Skeletal muscle satellite cell (primary cell): ENCODE results near the gene EVL.

Source experiments
- H3K27me3 ChIP-seq: 2 replicates; pipeline ENCODE4 v1.7.0; 2013; ENCODE audit warnings: low read length; ENCODE audit not compliant: control insufficient read depth, insufficient read depth
- H3K36me3 ChIP-seq: 2 replicates; pipeline ENCODE4 v1.7.0; 2013; ENCODE audit warnings: mild to moderate bottlenecking, control low read depth, low read length; ENCODE audit not compliant: insufficient read depth
- H3K4me1 ChIP-seq: 2 replicates; pipeline ENCODE4 v1.7.0; 2013; ENCODE audit warnings: low read length; ENCODE audit not compliant: control insufficient read depth, insufficient read depth
- H3K4me2 ChIP-seq: 2 replicates; pipeline ENCODE4 v1.7.0; 2013; ENCODE audit warnings: mild to moderate bottlenecking, low read length
- H3K4me3 ChIP-seq: 2 replicates; pipeline ENCODE4 v1.7.0; 2013; ENCODE audit warnings: low read length
- H3K9ac ChIP-seq: 2 replicates; pipeline ENCODE4 v1.7.0; 2013; ENCODE audit warnings: mild to moderate bottlenecking, low read depth, low read length, moderate library complexity
- H3K9me3 ChIP-seq: replicated peaks from 2 replicates; pipeline ENCODE4 v1.7.0; 2013; ENCODE audit warnings: mild to moderate bottlenecking, control low read depth, low read length

Gene EVL

DNA sequence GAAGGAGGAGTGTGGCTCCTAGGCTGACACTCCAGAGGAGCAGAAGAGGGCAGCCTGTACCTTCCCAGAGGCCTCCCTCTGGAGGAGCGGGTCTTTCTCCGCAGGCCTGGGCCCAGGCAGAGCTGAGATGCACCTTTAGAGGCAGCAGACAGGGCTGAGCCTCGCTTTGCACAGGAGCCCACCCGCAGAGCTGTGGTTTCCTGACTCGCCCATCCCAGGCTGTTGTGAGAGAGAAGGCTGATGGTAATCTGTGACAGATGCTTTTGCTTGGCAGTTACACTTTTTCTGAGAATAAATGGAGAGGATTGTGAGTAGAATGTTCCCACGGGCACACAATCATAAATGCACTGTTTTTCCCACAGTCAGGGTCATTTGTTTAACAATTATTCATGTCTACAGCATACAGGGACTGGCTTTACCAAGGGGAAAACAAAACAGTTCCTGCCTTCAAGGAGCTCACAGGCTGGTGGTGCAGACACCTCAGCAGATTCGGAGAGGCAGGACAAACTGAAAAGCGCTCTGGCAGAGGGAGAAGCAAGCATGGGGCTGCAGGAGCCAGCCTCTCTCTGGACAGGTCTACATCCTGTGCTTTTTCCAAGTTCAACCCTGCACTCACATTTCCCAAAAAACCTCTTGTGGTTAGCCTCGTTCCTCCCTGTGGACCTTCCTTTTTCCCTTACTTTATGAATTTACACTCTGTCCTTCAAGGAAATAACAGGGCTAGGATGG, 13.9 kb downstream of the EVL start:
- no peaks in the 10 kb centered on the region for H3K27me3 ChIP-seq
- no peaks in the 10 kb centered on the region for H3K9me3 ChIP-seq
- peaks cover 29% of the 10 kb centered on the region for H3K4me1 ChIP-seq
- H3K4me2 ChIP-seq: peak overlapping the region; percentile 3
- H3K9ac ChIP-seq: no peak overlapping the region
- H3K4me3 ChIP-seq: no peak overlapping the region
- H3K36me3 ChIP-seq: no peaks in the 10 kb centered on the region

GRCh38 chr14:100079726-100080005, 14.4 kb downstream of the EVL start:
- Histone ChIP-seq H3K36me3 (no peaks in the 10 kb centered on the region), H3K4me2 (peak overlapping the region; percentile 3), H3K9me3 (no peaks in the 10 kb centered on the region), H3K27me3 (no peaks in the 10 kb centered on the region), H3K9ac (no peak overlapping the region), H3K4me3 (no peak overlapping the region), H3K4me1 (peaks cover 29% of the 10 kb centered on the region)

DNA sequence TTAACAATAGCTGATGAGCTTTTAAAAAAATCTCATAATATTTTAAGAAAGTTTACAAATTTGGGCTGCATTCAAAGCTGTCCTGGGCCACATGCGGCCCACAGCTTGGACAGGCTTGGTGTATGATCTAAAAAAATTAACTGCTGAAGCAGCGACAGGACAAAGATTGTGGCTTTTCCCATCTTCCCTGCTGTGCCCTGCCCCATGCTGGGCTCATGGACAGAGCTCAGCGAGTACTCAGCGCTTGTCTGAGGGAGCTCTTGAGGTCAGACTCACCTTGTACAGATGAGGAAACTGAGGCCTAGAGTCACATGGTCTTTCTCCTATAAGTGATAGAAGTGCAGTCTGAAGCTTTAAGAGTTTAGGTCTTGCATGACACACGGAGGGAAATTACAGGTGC, 15.0 kb downstream of the EVL start:
- Histone ChIP-seq H3K4me2 (no peak overlapping the region), H3K27me3 (no peaks in the 10 kb centered on the region), H3K36me3 (no peaks in the 10 kb centered on the region), H3K9ac (no peak overlapping the region), H3K4me3 (no peak overlapping the region), H3K4me1 (peaks cover 29% of the 10 kb centered on the region), H3K9me3 (no peaks in the 10 kb centered on the region)

- Histone ChIP-seq H3K4me3 (no peak overlapping the region), H3K4me1 (peaks cover 15% of the 10 kb centered on the region), H3K9me3 (no peaks in the 10 kb centered on the region), H3K36me3 (no peaks in the 10 kb centered on the region), H3K4me2 (no peak overlapping the region), H3K9ac (no peak overlapping the region), H3K27me3 (no peaks in the 10 kb centered on the region)
These were observed 16.9 kb downstream of the EVL start for GRCh38 chr14:100081997-100082625.

- H3K4me3 ChIP-seq: no peak overlapping the region
- no peaks in the 10 kb centered on the region for H3K9me3 ChIP-seq
- H3K36me3 ChIP-seq: no peaks in the 10 kb centered on the region
- H3K4me2 ChIP-seq: no peak overlapping the region
- H3K9ac ChIP-seq: no peak overlapping the region
- H3K27me3 ChIP-seq: no peaks in the 10 kb centered on the region
- H3K4me1 ChIP-seq: peaks cover 13% of the 10 kb centered on the region
These were observed 17.5 kb downstream of the EVL start for GRCh38 chr14:100082723-100083122.

DNA sequence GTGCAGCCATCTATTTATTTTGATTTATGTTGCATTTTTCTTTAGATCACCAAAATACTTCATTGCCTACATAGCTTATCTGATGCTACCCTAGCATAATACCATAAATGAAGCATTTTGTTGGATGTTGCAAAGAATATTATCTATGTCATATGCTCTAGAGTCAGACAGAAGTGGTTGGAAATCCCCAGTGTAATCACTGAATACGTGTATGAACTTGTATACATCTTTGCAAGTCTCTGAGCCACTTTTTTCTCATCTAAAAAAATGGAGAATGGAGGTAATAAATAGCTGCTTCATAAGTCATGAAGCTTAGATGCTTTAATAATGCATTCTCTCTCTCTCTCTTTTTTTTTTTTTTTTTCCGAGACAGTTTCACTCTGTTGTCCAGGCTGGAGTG, 18.5 kb downstream of the EVL start:
- no peaks in the 10 kb centered on the region for H3K9me3 ChIP-seq
- no peaks in the 10 kb centered on the region for H3K36me3 ChIP-seq
- no peak overlapping the region for H3K4me3 ChIP-seq
- H3K9ac ChIP-seq: no peak overlapping the region
- no peaks in the 10 kb centered on the region for H3K27me3 ChIP-seq
- no peak overlapping the region for H3K4me2 ChIP-seq
- peaks cover 11% of the 10 kb centered on the region for H3K4me1 ChIP-seq

DNA sequence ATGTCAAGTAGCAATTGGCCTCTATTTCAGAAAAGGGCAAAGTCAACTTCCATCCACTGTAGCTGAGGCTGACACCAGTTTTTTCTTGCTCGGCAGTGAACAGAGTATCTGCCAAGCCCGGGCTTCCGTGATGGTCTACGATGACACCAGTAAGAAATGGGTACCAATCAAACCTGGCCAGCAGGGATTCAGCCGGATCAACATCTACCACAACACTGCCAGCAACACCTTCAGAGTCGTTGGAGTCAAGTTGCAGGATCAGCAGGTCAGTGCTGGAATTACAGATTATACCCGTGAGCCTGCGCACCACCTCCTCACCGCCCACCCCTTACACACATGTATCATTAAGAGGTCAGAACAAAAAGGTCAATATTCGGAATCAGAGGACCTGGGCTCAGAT, 19.4 kb downstream of the EVL start:
- no peak overlapping the region for H3K9ac ChIP-seq
- no peaks in the 10 kb centered on the region for H3K36me3 ChIP-seq

DNA sequence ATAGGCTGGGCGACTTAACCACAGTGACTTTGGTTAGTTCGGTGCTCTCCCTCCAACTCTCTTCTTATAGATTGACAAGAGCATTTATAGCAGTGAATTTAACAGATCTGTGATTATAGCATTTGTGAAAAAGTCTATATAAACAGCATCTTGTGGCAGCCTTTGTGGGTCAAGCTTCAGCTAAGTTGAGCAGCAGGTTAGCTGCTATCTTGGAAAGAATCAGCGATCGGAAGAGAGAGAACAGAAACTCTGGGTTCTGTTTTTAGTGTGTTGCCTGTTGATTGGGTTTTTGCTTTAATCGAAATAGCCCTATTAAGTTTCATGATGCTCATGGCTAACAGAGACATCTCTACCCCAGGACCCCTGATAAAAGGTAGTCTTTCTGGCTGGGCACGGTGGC, 20.2 kb downstream of the EVL start:
- Histone ChIP-seq H3K4me2 (no peak overlapping the region), H3K4me3 (no peak overlapping the region), H3K9me3 (no peaks in the 10 kb centered on the region), H3K27me3 (no peaks in the 10 kb centered on the region), H3K4me1 (no peaks in the 10 kb centered on the region), H3K36me3 (no peaks in the 10 kb centered on the region), H3K9ac (no peak overlapping the region)

More for the DNA sequence above, 19.4 kb downstream of the EVL start:
- H3K4me3 ChIP-seq: no peak overlapping the region
- H3K4me2 ChIP-seq: no peak overlapping the region
- no peaks in the 10 kb centered on the region for H3K9me3 ChIP-seq
- no peaks in the 10 kb centered on the region for H3K27me3 ChIP-seq
- peaks cover 2% of the 10 kb centered on the region for H3K4me1 ChIP-seq

DNA sequence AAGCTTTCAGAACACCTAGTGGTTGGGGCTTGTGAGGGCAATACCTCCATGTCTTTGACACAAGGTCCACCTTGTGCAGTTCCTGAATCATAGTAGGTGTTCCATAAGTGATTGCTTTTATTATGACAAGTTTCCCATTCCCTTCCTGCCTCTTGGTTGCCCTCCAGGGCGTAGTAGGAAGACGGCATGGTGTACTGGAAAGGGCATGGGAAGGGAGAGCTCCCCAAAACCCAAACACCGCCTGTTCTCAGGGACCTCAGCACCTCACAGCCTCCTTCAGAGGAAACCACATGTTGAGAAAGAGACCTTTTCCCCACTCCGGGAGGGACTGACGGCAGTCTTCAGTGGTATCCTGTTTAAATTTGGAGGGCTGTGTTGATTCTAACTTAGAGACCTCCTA, 21.1 kb downstream of the EVL start:
- no peaks in the 10 kb centered on the region for H3K4me1 ChIP-seq
- H3K4me2 ChIP-seq: no peak overlapping the region
- H3K9ac ChIP-seq: no peak overlapping the region
- H3K9me3 ChIP-seq: no peaks in the 10 kb centered on the region
- H3K4me3 ChIP-seq: no peak overlapping the region
- no peaks in the 10 kb centered on the region for H3K36me3 ChIP-seq
- no peaks in the 10 kb centered on the region for H3K27me3 ChIP-seq

DNA sequence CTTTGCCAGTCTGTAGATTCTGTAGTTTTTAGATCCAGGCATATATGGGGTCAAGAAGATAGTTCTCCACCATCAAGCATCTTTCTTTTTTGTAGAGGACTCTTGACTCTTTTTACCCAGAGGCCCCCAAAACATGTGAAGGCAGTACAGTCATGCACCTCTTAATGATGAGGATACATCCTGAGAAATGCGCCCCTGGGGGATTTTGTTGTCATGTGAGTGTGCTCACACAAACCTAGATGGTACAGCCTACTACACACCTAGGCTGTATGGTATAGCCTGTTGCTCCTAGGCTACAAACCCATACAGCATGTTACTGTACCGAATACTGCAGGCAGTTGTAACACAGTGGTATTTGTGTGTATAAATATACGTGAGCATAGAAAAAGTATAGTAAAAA, 23.0 kb downstream of the EVL start:
- H3K4me2 ChIP-seq: no peak overlapping the region
- no peak overlapping the region for H3K9ac ChIP-seq
- H3K27me3 ChIP-seq: no peaks in the 10 kb centered on the region
- no peaks in the 10 kb centered on the region for H3K9me3 ChIP-seq
- no peaks in the 10 kb centered on the region for H3K36me3 ChIP-seq
- no peak overlapping the region for H3K4me3 ChIP-seq
- H3K4me1 ChIP-seq: no peaks in the 10 kb centered on the region

DNA sequence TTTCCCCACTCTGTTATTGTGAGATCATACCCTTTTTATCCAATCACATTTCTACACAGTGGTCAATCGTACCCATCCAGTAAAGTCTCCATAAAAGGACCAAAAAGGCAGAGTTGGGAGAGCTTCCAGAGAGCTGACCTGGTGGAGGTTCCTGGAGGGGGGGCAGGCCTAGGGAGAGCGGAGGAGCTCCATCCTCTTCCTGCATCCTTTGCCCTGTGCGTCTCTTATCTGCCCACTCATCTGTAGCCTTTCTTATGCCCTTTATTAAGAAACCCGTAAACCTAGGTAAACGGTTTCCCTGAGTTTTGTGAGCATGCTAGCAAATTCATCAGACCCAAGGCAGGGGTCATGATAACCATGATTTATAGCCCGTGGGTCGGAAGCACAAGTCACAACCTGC, 26.2 kb downstream of the EVL start:
- H3K27me3 ChIP-seq: no peaks in the 10 kb centered on the region
- H3K4me3 ChIP-seq: no peak overlapping the region
- no peak overlapping the region for H3K9ac ChIP-seq
- no peaks in the 10 kb centered on the region for H3K9me3 ChIP-seq
- H3K4me1 ChIP-seq: peaks cover 6% of the 10 kb centered on the region
- no peaks in the 10 kb centered on the region for H3K36me3 ChIP-seq
- H3K4me2 ChIP-seq: no peak overlapping the region

DNA sequence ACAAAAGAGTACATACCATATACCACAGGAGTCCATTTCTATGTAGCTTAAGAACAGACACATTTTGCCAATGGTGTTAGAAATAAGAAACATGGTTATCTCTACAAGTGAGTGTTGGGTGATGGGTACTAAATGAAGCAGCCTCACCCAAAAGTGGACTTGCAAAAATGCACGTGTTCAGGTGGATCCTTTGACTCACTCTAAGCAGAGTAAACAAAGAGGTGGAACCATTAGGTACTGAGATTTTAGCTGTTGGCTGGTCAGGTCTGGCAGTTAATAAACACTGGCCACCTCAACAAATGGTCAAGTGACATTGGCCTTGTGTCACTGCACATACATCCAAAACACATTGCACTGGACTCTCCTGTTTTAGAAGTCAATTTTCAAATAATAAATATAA, 27.6 kb downstream of the EVL start:
- Histone ChIP-seq H3K9me3 (no peaks in the 10 kb centered on the region), H3K9ac (no peak overlapping the region), H3K4me1 (peaks cover 18% of the 10 kb centered on the region), H3K36me3 (no peaks in the 10 kb centered on the region), H3K4me3 (no peak overlapping the region), H3K4me2 (no peak overlapping the region), H3K27me3 (no peaks in the 10 kb centered on the region)
